Dermis microvascular lymphatic vessel endothelial cell (primary cell): ENCODE measurements around the gene ZNF268. TPM values are rescaled to one million over a fixed set of nuclear protein-coding genes. Genes with fewer than 3 reads are reported as not detected.
"Not testable (repeated sequence)": the region's sequence is repeated elsewhere in the genome, so short reads cannot be mapped to it uniquely, and the experiment has no call there.

Experiments used
- DNase-seq, 2 donors: peaks; one replicate each; pipeline versions ENCODE4 v3.0.0 to v3.0.0-alpha.2; 2010; ENCODE audit warnings: low read depth in 2 of 2
- total RNA-seq: library from RNA; depleted of rRNA; stranded (reverse); fragments of >200 nt; gene quantifications from 2 replicates; pipeline ENCODE4 v1.2.1, GENCODE V29; 2014

Gene ZNF268
- total RNA-seq, 1 donor from 2014 or later, result 22.3 TPM

- DNase-seq, result no peak
Observed at GRCh38 chr12:133227281-133227852, 46.1 kb downstream of the ZNF268 start.

DNA sequence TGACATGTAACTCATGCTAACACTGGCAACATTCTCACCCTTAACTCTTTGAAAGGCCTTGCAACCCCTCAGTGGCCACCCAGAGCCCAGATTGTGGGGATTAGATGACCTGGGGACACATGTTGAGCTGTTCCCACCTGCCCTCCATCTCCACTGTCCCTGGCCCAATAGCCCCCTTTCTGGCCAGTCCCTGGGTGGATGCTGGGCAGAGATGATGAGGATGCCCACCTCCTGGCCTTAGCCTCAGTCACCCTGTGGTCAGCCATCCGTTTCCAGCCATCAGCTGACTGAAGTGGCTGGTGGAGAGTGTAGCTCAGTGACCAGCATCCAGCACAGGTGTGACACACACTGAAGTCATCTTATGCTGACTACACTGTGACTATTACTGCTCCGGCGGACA, 49.7 kb downstream of the ZNF268 start:
- no peak for DNase-seq

DNA sequence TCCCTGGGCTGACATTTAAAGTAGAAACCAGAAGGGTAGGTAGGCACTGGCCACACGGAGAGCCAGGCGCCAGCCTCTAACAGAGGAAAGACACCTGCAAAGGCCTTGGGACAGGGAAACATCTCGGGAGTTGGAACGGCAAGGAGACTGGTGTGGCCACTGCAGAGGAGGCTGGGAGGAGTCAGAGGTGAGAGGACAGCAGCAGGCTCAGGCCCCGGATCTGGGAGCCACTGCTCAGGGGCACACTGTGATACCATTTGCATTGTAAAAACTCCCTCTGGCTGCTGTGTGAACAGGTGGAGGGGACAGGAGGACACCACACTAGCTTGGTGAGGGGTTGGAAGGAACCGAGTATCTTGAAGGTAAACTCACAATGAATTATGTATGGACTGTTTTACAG, 51.7 kb downstream of the ZNF268 start:
- no peak for DNase-seq

GRCh38 chr12:133233993-133234564, 52.8 kb downstream of the ZNF268 start:
- no peak for DNase-seq

GRCh38 chr12:133234971-133235370, 53.7 kb downstream of the ZNF268 start:
- DNase-seq, result no peak

GRCh38 chr12:133235401-133236112, 54.3 kb downstream of the ZNF268 start, which contains the start of gene ANHX:
ANHX (minus strand) TSS chr12:133235877; CDS start chr12:133234356, 1,521 bp downstream.
- DNase-seq, result no peak

DNA sequence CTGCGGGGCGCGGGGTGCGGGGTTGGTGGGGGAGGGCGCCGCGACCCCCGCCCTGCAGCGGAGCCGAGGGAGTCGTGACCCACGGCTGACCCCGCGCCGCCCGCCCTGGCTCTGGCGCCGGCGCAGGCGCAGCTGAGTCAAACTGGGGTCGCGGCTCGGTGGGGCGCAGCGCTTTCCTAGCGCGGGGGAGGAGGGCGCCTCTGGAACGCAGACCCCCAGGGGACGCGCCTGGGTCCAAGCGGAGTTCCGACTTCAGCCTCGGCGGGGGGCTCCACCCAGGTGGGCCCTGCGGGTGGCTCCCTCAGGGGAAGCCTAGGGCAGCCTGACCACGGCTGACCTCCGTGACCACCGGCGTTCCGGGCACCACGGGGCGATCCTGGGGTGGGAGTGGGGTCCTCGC, 54.8 kb downstream of the ZNF268 start:
- no peak for DNase-seq

DNA sequence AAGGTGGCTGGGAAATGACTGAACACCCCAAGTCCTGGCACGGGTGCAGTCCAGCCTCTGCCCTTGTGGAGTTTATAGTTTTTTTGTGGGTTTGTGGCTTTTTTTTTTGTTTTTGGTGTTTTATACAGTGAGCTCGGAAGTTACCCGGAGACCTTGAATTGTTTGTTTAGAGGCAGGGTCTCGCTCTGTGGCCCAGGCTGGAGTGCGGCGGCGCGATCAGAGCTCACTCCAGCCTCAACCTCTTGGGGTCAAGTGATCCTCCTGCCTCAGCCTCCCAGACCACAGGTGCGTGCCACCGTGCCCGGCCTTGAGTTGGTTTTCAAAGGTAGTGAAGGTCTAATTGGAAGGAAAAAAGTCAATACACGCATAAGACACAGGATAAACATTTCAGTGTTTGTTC, 55.3 kb downstream of the ZNF268 start:
- DNase-seq, result no peak

- DNase-seq, result no peak
Observed at GRCh38 chr12:133251732-133252131, 70.4 kb downstream of the ZNF268 start.

DNA sequence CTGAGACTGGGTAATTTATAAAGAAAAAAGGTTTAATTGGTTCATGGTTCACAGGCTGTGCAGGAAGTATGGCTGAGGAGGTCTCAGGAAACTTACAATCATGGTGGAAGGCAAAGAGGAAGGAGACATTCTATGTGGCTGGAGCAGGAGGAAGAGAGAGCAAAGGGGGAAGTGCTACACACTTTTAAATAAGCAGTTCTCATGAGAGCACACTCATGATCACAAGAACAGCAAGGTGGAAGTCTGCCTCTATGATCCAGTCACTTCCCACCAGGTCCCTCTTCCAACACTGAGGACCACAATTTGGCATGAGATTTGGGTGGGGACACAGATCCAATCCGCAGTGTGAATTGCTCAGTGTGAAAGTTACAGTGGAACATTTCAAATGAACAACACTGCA, 74.5 kb downstream of the ZNF268 start:
- not testable (repeated sequence) for DNase-seq

DNA sequence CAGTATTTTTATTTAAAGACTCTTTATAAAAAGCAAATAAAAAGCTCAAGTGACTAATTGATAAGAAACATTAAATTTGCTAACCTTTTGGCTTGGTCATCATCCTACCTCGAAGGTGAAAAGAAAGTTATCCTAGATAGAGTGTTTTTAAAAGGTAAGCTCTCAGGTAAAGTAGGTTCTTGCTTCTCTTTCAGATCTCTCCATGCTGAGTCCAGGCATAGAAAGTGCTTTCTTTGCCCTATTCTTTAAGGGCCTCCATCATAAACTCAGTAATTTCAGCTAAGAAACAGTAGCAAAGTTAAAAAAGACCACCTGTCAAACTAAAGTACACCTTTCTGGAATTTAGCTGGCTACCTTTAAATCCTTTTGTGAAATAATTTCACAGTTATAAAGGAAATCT, 75.0 kb downstream of the ZNF268 start:
- no peak for DNase-seq

- DNase-seq, result no peak
Observed at GRCh38 chr12:133264173-133264572, 82.9 kb downstream of the ZNF268 start.

Other genes with a start within 250 kb of the ZNF268 start
- gene ZNF605, start 225.2 kb upstream of the ZNF268 start, total RNA-seq, result 3.2 and 3.8 TPM in 2 replicates
- gene ZNF26, start 195.1 kb upstream of the ZNF268 start, total RNA-seq, result 7.2 and 11.4 TPM in 2 replicates
- 14.4 and 23.0 TPM in 2 replicates for gene ZNF84, start 144.0 kb upstream of the ZNF268 start, total RNA-seq
- 33.4 and 36.7 TPM in 2 replicates for gene ZNF140, start 100.6 kb upstream of the ZNF268 start, total RNA-seq
- 0.51 TPM in 2 replicates for gene ZNF891, start 51.2 kb upstream of the ZNF268 start, total RNA-seq
- gene ZNF10, start 50.9 kb upstream of the ZNF268 start, total RNA-seq, result 4.7 and 8.1 TPM in 2 replicates
- gene ANHX, start 54.4 kb downstream of the ZNF268 start, total RNA-seq, result not detected in 2 replicates